ENCODE data around the gene HBZ. TPM values are rescaled to one million over a fixed set of nuclear protein-coding genes. Genes with fewer than 3 reads are reported as not detected.

HBZ gene
- total and polyA plus RNA-seq, 9 of the 15 experiments (the other 6 are each of a cell fraction or from before 2014, with no cell fraction given) = 58.0 to 610 (median 113) TPM

GRCh38 chr16:154217-155030 is 2.0 kb downstream of the HBZ start (continued):
- TF ChIP-seq ZFP36 (IDR thresholded peaks at IDR 0.05; ENCODE audit: low read depth, low read length, partially characterized antibody) (no peak), FOXK1 (CRISPR knock-in tag; IDR thresholded peaks at IDR 0.05; ENCODE audit: borderline replicate concordance) (no peak)

- peak overlapping the region; percentile 68 to 86; a peak in 3 of 4 replicates for H3K9ac ChIP-seq (ENCODE audit: insufficient read depth in 1 of 2, low read depth in 2 of 2, low read length in 2 of 2)
- no peaks in the 10 kb centered on the region for H3K9me1 ChIP-seq (ENCODE audit: control insufficient read depth, insufficient read depth, low read length)
- no peaks in the 10 kb centered on the region for H4K20me1 ChIP-seq (replicated peaks; ENCODE audit: control insufficient read depth, insufficient read depth, low read length)
- in situ Hi-C loops (cut with MboI) (no loop called here), intact Hi-C loops (cut with micrococcal nuclease) (no loop called here)
- BruUV-seq (replicated peaks) = no TSS peak
- 80% methylated on average over 4 of the region's 7 CpGs for WGBS (ENCODE audit: insufficient coverage, low coverage, missing lambda C conversion rate)
- peak overlapping the region; percentile 55 for H3K4me3 ChIP-seq
- ChIA-PET POLR2A (no interaction called here), CTCF (ENCODE audit: low intra/inter-chr PET ratio) (no interaction called here)
- no peak for FAIRE-seq
- peaks cover 20 to 26% of the 10 kb centered on the region in 2 experiments; a peak in 4 of 5 replicates for H3K4me1 ChIP-seq (replicated peaks in 1 of 2; ENCODE audit: control insufficient read depth in 2 of 2, insufficient read depth in 2 of 2, low read length in 2 of 2)
- peak overlapping the region; percentile 82 for H2AFZ ChIP-seq (ENCODE audit: low read depth, low read length)
- ATAC-seq = no peak
- peak overlapping the region; percentile 78 for H3K4me2 ChIP-seq (ENCODE audit: insufficient read depth, low read length)
- no peak for DNase-seq (ENCODE audit: extremely low read depth in 1 of 4, low spot score in 3 of 4)
- peak overlapping the region; percentile 77 for H3K27ac ChIP-seq (ENCODE audit: extremely low read depth, low read depth, low read length)
- H3K27me3 ChIP-seq (ENCODE audit: control insufficient read depth in 2 of 2, insufficient read depth in 2 of 2, low read length in 2 of 2) = no peaks in the 10 kb centered on the region
- 0 out of 2 replicates have a peak, but pooled peaks cover 2% of the 10 kb centered on the region for H3K9me3 ChIP-seq (replicated peaks; ENCODE audit: control insufficient read depth, insufficient read depth, low read depth, low read length)
- no peaks in the 10 kb centered on the region for H3K36me3 ChIP-seq (ENCODE audit: control insufficient read depth, insufficient read depth, low read length)
- peaks cover 2% of the 10 kb centered on the region; the same call in 1 of the 3 replicates for H3K79me2 ChIP-seq (ENCODE audit: control insufficient read depth, insufficient read depth, low read length)
- TF ChIP-seq AFF1 (IDR thresholded peaks at IDR 0.05; ENCODE audit: low read depth in 1 of 2, partially characterized antibody in 2 of 2) = no peak
- TF ChIP-seq NR0B1 (IDR thresholded peaks at IDR 0.05; ENCODE audit: partially characterized antibody) = no peak
- TF ChIP-seq CCNT2 (IDR thresholded peaks at IDR 0.05; ENCODE audit: borderline replicate concordance, extremely low read depth, insufficient read length, low read depth, low read length) = no peak
Measured at GRCh38 chr16:155031-155398, 2.6 kb downstream of the HBZ start.
